Measurements from ENCODE around the gene CCSER1.

- TF ChIP-seq POLR2AphosphoS5 (IDR thresholded peaks at IDR 0.05; ENCODE audit: low read depth, low read length) (no peak), TAF1 (IDR thresholded peaks at IDR 0.05; ENCODE audit: borderline replicate concordance, low read depth, low read length) (no peak), POLR2A (IDR thresholded peaks at IDR 0.05; ENCODE audit: low read depth, low read length) (no peak)
Measured at GRCh38 chr4:91233164-91233563, 1106.0 kb downstream of the CCSER1 start.
